NT2/D1 (cell line): ENCODE data around the gene PRR23E.

Experiments
- DNase-seq: peaks from one replicate; pipeline ENCODE4 v3.0.0-alpha.2; 2011; ENCODE audit warnings: low read depth, low spot score
- H3K27me3 ChIP-seq: 2 replicates; pipeline ENCODE4 v1.6.0; 2011; ENCODE audit warnings: mild to moderate bottlenecking; ENCODE audit not compliant: insufficient read length, insufficient read depth
- H3K36me3 ChIP-seq: 2 replicates; pipeline ENCODE4 v1.6.1; 2011; ENCODE audit warnings: mild to moderate bottlenecking, low read length, mixed read lengths; ENCODE audit not compliant: insufficient read depth, insufficient read length
- H3K4me1 ChIP-seq: 2 replicates; pipeline ENCODE4 v1.5.1; 2011; ENCODE audit not compliant: insufficient read depth, insufficient read length
- H3K4me3 ChIP-seq: 2 replicates; pipeline ENCODE4 v1.5.1; 2011; ENCODE audit warnings: low read depth; ENCODE audit not compliant: insufficient read length
- H3K9ac ChIP-seq: 2 replicates; pipeline ENCODE4 v1.6.0; 2011; ENCODE audit warnings: low read depth; ENCODE audit not compliant: insufficient read length
- H3K9me3 ChIP-seq: 2 replicates; pipeline ENCODE4 v1.5.1; 2011; ENCODE audit warnings: mild to moderate bottlenecking, low read length; ENCODE audit not compliant: insufficient read depth
- SUZ12 ChIP-seq: IDR thresholded peaks from 2 replicates; pipeline ENCODE4 v1.6.1; 2011; ENCODE audit not compliant: insufficient read length, insufficient read depth; ENCODE audit errors: extremely low read depth
- YY1 ChIP-seq: IDR thresholded peaks from 2 replicates; pipeline ENCODE4 v1.6.1; 2011; ENCODE audit not compliant: insufficient read length, insufficient read depth
- ZNF274 ChIP-seq: IDR thresholded peaks from 2 replicates; pipeline ENCODE4 v1.6.1; 2011; ENCODE audit warnings: mild to moderate bottlenecking, low read depth, low read length

Gene PRR23E

GRCh38 chr3:127159543-127159942 lies 33.4 kb upstream of the PRR23E start:
- Histone ChIP-seq H3K4me3 (no peak overlapping the region), H3K27me3 (peaks cover 18% of the 10 kb centered on the region), H3K36me3 (no peaks in the 10 kb centered on the region), H3K4me1 (no peaks in the 10 kb centered on the region), H3K9ac (no peak overlapping the region), H3K9me3 (no peaks in the 10 kb centered on the region)
- no peak for DNase-seq
- TF ChIP-seq ZNF274, result no peak

GRCh38 chr3:127161236-127161635 lies 31.7 kb upstream of the PRR23E start:
- Histone ChIP-seq H3K27me3 (peaks cover 23% of the 10 kb centered on the region), H3K9me3 (no peaks in the 10 kb centered on the region), H3K4me3 (no peak overlapping the region), H3K36me3 (no peaks in the 10 kb centered on the region), H3K9ac (no peak overlapping the region), H3K4me1 (no peaks in the 10 kb centered on the region)
- TF ChIP-seq ZNF274, result no peak
- TF ChIP-seq YY1, result no peak
- no peak for TF ChIP-seq SUZ12
- DNase-seq, result no peak

DNA sequence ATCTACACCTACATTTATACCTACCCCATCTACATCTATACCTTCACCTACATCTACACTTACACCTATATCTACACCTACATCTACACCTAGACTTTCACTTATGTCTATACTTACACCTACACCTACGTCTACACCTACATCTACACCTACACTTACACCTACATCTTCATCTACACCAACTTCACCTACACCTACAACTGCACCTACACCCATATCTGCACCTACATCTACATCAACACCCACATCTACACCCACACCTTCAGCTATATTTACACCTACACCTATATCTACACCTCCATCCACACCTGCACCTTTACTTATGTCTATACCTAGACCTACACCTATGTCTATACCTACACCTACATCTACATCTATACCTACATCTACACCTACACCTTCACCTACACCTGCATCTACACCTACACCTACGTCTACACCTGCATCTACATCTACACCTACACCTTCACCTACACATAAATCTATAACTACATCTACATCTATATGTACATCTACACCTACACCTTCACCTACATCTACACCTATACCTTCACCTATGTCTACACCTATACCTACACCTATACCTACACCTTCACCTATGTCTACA lies 30.9 kb upstream of the PRR23E start:
- DNase-seq, result no peak

GRCh38 chr3:127162947-127163645 lies 29.8 kb upstream of the PRR23E start:
- Histone ChIP-seq H3K4me1 (no peaks in the 10 kb centered on the region), H3K36me3 (no peaks in the 10 kb centered on the region), H3K9me3 (no peaks in the 10 kb centered on the region), H3K27me3 (peaks cover 23% of the 10 kb centered on the region), H3K4me3 (no peak overlapping the region), H3K9ac (no peak overlapping the region)
- TF ChIP-seq YY1 (no peak), SUZ12 (no peak), ZNF274 (no peak)
- DNase-seq, result no peak

More for the DNA sequence above, 30.9 kb upstream of the PRR23E start:
- Histone ChIP-seq H3K36me3 (no peaks in the 10 kb centered on the region), H3K4me1 (no peaks in the 10 kb centered on the region), H3K9me3 (no peaks in the 10 kb centered on the region), H3K9ac (no peak overlapping the region), H3K27me3 (peaks cover 23% of the 10 kb centered on the region), H3K4me3 (no peak overlapping the region)
- no peak for TF ChIP-seq ZNF274
- TF ChIP-seq YY1, result no peak
- no peak for TF ChIP-seq SUZ12

- H3K27me3 ChIP-seq, result peaks cover 21% of the 10 kb centered on the region
- no peak for DNase-seq
- no peak overlapping the region for H3K4me3 ChIP-seq
- H3K9ac ChIP-seq, result no peak overlapping the region
- no peaks in the 10 kb centered on the region for H3K36me3 ChIP-seq
- H3K9me3 ChIP-seq, result no peaks in the 10 kb centered on the region
- no peaks in the 10 kb centered on the region for H3K4me1 ChIP-seq
- no peak for TF ChIP-seq SUZ12
- no peak for TF ChIP-seq YY1
- no peak for TF ChIP-seq ZNF274
These were observed 28.3 kb upstream of the PRR23E start for GRCh38 chr3:127164615-127165014.

GRCh38 chr3:127165036-127165435 lies 27.9 kb upstream of the PRR23E start:
- H3K4me3 ChIP-seq, result no peak overlapping the region
- H3K36me3 ChIP-seq, result no peaks in the 10 kb centered on the region
- peaks cover 21% of the 10 kb centered on the region for H3K27me3 ChIP-seq

GRCh38 chr3:127165694-127166485 lies 27.0 kb upstream of the PRR23E start:
- DNase-seq, result no peak
- Histone ChIP-seq H3K4me3 (no peak overlapping the region), H3K9ac (no peak overlapping the region), H3K36me3 (no peaks in the 10 kb centered on the region), H3K9me3 (no peaks in the 10 kb centered on the region), H3K27me3 (peaks cover 14% of the 10 kb centered on the region), H3K4me1 (peaks cover 4% of the 10 kb centered on the region)
- TF ChIP-seq YY1, result no peak
- TF ChIP-seq SUZ12, result no peak
- TF ChIP-seq ZNF274, result no peak

More at GRCh38 chr3:127165036-127165435, 27.9 kb upstream of the PRR23E start:
- Histone ChIP-seq H3K9ac (no peak overlapping the region), H3K9me3 (no peaks in the 10 kb centered on the region), H3K4me1 (no peaks in the 10 kb centered on the region)
- no peak for DNase-seq
- TF ChIP-seq YY1, result no peak
- no peak for TF ChIP-seq ZNF274
- no peak for TF ChIP-seq SUZ12
